SK-N-SH treated with all-trans-retinoic acid at 6 μM for 48 hours (cell line): ENCODE measurements around the gene ABHD4.

Experiments
- ATAC-seq: fragments of 200-7000 bp; cut with Tn5 transposase; 3 replicates; pipeline ENCODE4 v1.9.1; 2020; ENCODE audit warnings: mild to moderate bottlenecking, moderate library complexity
- ARNTL ChIP-seq: fragments of 450-650 bp; formaldehyde crosslinking; IDR thresholded peaks from 2 replicates; pipeline ENCODE4 v1.5.0; 2020; ENCODE audit warnings: low read depth, mild to moderate bottlenecking, moderate library complexity, borderline replicate concordance
- BACH2 ChIP-seq: fragments of 250-450 bp; sonication (Bioruptor Pico); IDR thresholded peaks from 2 replicates; pipeline ENCODE4 v1.9.0; 2021; ENCODE audit warnings: mild to moderate bottlenecking, borderline replicate concordance
- CREB5 ChIP-seq: fragments of 250-450 bp; sonication (Bioruptor Pico); IDR thresholded peaks from 2 replicates; pipeline ENCODE4 v1.5.1; 2020; ENCODE audit warnings: low read depth, mild to moderate bottlenecking, moderate library complexity
- CSDC2 ChIP-seq: fragments of 250-450 bp; sonication (Bioruptor Pico); IDR thresholded peaks from 2 replicates; pipeline ENCODE4 v1.5.0; 2020; ENCODE audit warnings: mild to moderate bottlenecking, moderate library complexity
- ESRRG ChIP-seq: fragments of 250-450 bp; sonication (Bioruptor Pico); IDR thresholded peaks from 2 replicates; pipeline ENCODE4 v1.6.1; 2021; ENCODE audit warnings: mild to moderate bottlenecking
- GLIS3 ChIP-seq: fragments of 250-450 bp; sonication (Bioruptor Pico); IDR thresholded peaks from 2 replicates; pipeline ENCODE4 v1.5.0; 2020; ENCODE audit warnings: mild to moderate bottlenecking, moderate library complexity
- ISL1 ChIP-seq: fragments of 250-450 bp; sonication (Bioruptor Pico); IDR thresholded peaks from 2 replicates; pipeline ENCODE4 v2.1.2; 2022; ENCODE audit warnings: mild to moderate bottlenecking, moderate library complexity
- OSR1 ChIP-seq: fragments of 250-450 bp; sonication (Bioruptor Pico); IDR thresholded peaks from 2 replicates; pipeline ENCODE4 v1.8.0; 2022; ENCODE audit warnings: moderate library complexity, mild to moderate bottlenecking, inconsistent platforms
- PPARA ChIP-seq: fragments of 250-450 bp; sonication (Bioruptor Pico); IDR thresholded peaks from 2 replicates; pipeline ENCODE4 v1.5.0; 2020; ENCODE audit warnings: mild to moderate bottlenecking, borderline replicate concordance
- RARB ChIP-seq: fragments of 250-450 bp; sonication (Bioruptor Pico); IDR thresholded peaks from 2 replicates; pipeline ENCODE4 v1.8.0; 2021; ENCODE audit warnings: mild to moderate bottlenecking, moderate library complexity
- SNAI2 ChIP-seq: fragments of 250-450 bp; sonication (Bioruptor Pico); IDR thresholded peaks from 2 replicates; pipeline ENCODE4 v1.5.0; 2020; ENCODE audit warnings: mild to moderate bottlenecking, moderate library complexity
- TCF4 ChIP-seq: fragments of 250-450 bp; sonication (Bioruptor Pico); IDR thresholded peaks from 2 replicates; pipeline ENCODE4 v1.8.0; 2021; ENCODE audit warnings: mild to moderate bottlenecking, moderate library complexity, borderline replicate concordance
- ZC3H10 ChIP-seq: fragments of 250-450 bp; sonication (Bioruptor Pico); IDR thresholded peaks from 2 replicates; pipeline ENCODE4 v1.5.1; 2021; ENCODE audit warnings: mild to moderate bottlenecking, moderate library complexity
- ZFP30 ChIP-seq: fragments of 450-650 bp; formaldehyde crosslinking; IDR thresholded peaks from 2 replicates; pipeline ENCODE4 v1.5.0; 2022; ENCODE audit warnings: mild to moderate bottlenecking, moderate library complexity
- ZNF565 ChIP-seq: fragments of 450-650 bp; formaldehyde crosslinking; conservative IDR thresholded peaks from 2 replicates; pipeline ENCODE4 v1.5.0; 2020; ENCODE audit warnings: low read depth, mild to moderate bottlenecking, moderate library complexity
- ZNF70 ChIP-seq: fragments of 450-650 bp; formaldehyde crosslinking; IDR thresholded peaks from 2 replicates; pipeline ENCODE4 v1.5.0; 2020; ENCODE audit warnings: mild to moderate bottlenecking, moderate library complexity
- ZNF8 ChIP-seq: fragments of 450-650 bp; formaldehyde crosslinking; IDR thresholded peaks from 2 replicates; pipeline ENCODE4 v1.5.0; 2020; ENCODE audit warnings: mild to moderate bottlenecking, moderate library complexity
- TF ChIP-seq, protein P1 (sequence below): fragments of 250-450 bp; sonication (Bioruptor Pico); IDR thresholded peaks from 2 replicates; pipeline ENCODE4 v1.5.1; 2021; ENCODE audit warnings: mild to moderate bottlenecking, moderate library complexity
- TF ChIP-seq, protein P2 (sequence below): fragments of 250-450 bp; sonication (Bioruptor Pico); IDR thresholded peaks from 2 replicates; pipeline ENCODE4 v1.8.0; 2020; ENCODE audit warnings: mild to moderate bottlenecking, moderate library complexity, borderline replicate concordance
- TF ChIP-seq, protein P3 (sequence below): fragments of 250-450 bp; sonication (Bioruptor Pico); IDR thresholded peaks from 2 replicates; pipeline ENCODE4 v1.5.0; 2020; ENCODE audit warnings: mild to moderate bottlenecking, moderate library complexity
- TF ChIP-seq, protein P4 (sequence below): fragments of 250-450 bp; sonication (Bioruptor Pico); IDR thresholded peaks from 2 replicates; pipeline ENCODE4 v1.8.0; 2021; ENCODE audit warnings: low read depth, mild to moderate bottlenecking, moderate library complexity, borderline replicate concordance

The ABHD4 gene

GRCh38 chr14:22572562-22573058 lies 25.5 kb upstream of the ABHD4 start:
- TF ChIP-seq GLIS3 = no peak
- TF ChIP-seq, protein P1, sequence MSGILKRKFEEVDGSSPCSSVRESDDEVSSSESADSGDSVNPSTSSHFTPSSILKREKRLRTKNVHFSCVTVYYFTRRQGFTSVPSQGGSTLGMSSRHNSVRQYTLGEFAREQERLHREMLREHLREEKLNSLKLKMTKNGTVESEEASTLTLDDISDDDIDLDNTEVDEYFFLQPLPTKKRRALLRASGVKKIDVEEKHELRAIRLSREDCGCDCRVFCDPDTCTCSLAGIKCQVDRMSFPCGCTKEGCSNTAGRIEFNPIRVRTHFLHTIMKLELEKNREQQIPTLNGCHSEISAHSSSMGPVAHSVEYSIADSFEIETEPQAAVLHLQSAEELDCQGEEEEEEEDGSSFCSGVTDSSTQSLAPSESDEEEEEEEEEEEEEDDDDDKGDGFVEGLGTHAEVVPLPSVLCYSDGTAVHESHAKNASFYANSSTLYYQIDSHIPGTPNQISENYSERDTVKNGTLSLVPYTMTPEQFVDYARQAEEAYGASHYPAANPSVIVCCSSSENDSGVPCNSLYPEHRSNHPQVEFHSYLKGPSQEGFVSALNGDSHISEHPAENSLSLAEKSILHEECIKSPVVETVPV (CRISPR knock-in tag) = no peak
- TF ChIP-seq, protein P2, sequence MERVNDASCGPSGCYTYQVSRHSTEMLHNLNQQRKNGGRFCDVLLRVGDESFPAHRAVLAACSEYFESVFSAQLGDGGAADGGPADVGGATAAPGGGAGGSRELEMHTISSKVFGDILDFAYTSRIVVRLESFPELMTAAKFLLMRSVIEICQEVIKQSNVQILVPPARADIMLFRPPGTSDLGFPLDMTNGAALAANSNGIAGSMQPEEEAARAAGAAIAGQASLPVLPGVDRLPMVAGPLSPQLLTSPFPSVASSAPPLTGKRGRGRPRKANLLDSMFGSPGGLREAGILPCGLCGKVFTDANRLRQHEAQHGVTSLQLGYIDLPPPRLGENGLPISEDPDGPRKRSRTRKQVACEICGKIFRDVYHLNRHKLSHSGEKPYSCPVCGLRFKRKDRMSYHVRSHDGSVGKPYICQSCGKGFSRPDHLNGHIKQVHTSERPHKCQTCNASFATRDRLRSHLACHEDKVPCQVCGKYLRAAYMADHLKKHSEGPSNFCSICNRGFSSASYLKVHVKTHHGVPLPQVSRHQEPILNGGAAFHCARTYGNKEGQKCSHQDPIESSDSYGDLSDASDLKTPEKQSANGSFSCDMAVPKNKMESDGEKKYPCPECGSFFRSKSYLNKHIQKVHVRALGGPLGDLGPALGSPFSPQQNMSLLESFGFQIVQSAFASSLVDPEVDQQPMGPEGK = no peak
- TF ChIP-seq ISL1 (CRISPR knock-in tag) = no peak
- TF ChIP-seq, protein P3, sequence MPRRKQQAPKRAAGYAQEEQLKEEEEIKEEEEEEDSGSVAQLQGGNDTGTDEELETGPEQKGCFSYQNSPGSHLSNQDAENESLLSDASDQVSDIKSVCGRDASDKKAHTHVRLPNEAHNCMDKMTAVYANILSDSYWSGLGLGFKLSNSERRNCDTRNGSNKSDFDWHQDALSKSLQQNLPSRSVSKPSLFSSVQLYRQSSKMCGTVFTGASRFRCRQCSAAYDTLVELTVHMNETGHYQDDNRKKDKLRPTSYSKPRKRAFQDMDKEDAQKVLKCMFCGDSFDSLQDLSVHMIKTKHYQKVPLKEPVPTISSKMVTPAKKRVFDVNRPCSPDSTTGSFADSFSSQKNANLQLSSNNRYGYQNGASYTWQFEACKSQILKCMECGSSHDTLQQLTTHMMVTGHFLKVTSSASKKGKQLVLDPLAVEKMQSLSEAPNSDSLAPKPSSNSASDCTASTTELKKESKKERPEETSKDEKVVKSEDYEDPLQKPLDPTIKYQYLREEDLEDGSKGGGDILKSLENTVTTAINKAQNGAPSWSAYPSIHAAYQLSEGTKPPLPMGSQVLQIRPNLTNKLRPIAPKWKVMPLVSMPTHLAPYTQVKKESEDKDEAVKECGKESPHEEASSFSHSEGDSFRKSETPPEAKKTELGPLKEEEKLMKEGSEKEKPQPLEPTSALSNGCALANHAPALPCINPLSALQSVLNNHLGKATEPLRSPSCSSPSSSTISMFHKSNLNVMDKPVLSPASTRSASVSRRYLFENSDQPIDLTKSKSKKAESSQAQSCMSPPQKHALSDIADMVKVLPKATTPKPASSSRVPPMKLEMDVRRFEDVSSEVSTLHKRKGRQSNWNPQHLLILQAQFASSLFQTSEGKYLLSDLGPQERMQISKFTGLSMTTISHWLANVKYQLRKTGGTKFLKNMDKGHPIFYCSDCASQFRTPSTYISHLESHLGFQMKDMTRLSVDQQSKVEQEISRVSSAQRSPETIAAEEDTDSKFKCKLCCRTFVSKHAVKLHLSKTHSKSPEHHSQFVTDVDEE (CRISPR knock-in tag) = no peak
- no peak for TF ChIP-seq RARB (CRISPR knock-in tag)
- no peak for TF ChIP-seq CSDC2 (CRISPR knock-in tag)
- no peak for TF ChIP-seq ESRRG (CRISPR knock-in tag)
- no peak for TF ChIP-seq ZNF8
- TF ChIP-seq ZC3H10 = no peak
- TF ChIP-seq PPARA = no peak
- TF ChIP-seq, protein P4, sequence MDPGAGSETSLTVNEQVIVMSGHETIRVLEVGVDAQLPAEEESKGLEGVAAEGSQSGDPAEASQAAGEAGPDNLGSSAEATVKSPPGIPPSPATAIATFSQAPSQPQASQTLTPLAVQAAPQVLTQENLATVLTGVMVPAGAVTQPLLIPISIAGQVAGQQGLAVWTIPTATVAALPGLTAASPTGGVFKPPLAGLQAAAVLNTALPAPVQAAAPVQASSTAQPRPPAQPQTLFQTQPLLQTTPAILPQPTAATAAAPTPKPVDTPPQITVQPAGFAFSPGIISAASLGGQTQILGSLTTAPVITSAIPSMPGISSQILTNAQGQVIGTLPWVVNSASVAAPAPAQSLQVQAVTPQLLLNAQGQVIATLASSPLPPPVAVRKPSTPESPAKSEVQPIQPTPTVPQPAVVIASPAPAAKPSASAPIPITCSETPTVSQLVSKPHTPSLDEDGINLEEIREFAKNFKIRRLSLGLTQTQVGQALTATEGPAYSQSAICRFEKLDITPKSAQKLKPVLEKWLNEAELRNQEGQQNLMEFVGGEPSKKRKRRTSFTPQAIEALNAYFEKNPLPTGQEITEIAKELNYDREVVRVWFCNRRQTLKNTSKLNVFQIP (CRISPR knock-in tag) = no peak
- no peak for TF ChIP-seq SNAI2
- TF ChIP-seq OSR1 (CRISPR knock-in tag) = no peak
- TF ChIP-seq CREB5 (CRISPR knock-in tag) = no peak
- TF ChIP-seq, all 23 proteins: peak for 0
- peak; percentile 79 for ATAC-seq

DNA sequence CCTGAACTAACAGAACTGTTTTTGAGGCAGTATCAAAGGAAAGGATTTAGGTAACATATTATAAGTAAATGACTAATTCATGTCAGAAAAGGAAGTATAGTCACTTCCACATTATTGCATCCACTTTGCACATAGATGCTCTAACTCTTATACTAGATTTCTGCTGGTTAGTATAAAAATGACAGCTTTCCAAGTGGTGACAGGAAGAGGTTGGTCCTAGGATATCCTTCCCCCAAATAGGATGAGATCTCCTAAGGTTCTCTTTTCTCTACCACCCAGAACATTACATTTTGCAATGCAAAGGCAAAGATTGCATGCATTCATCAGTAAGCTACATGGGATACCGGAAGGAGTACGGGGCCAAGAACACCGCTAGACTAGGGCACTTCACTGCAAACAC lies 24.3 kb upstream of the ABHD4 start:
- TF ChIP-seq CSDC2 (CRISPR knock-in tag) (no peak), ZNF565 (no peak), OSR1 (CRISPR knock-in tag) (no peak), SNAI2 (no peak), TCF4 (CRISPR knock-in tag) (no peak), ISL1 (CRISPR knock-in tag) (no peak), ZFP30 (CRISPR knock-in tag) (no peak), ARNTL (CRISPR knock-in tag) (no peak), ZNF70 (CRISPR knock-in tag) (no peak), BACH2 (CRISPR knock-in tag) (no peak), RARB (CRISPR knock-in tag) (no peak), GLIS3 (no peak)
- TF ChIP-seq, protein P2 = no peak
- TF ChIP-seq, protein P4 (CRISPR knock-in tag) = no peak
- TF ChIP-seq, protein P3 (CRISPR knock-in tag) = no peak
- TF ChIP-seq, all 23 proteins: peak for 0
- no peak for ATAC-seq
